Parietal lobe (tissue), 1 donor: ENCODE data around the gene MORN4. TPM values are rescaled to one million over a fixed set of nuclear protein-coding genes. Genes with fewer than 3 reads are reported as not detected.

Experiments used
- total RNA-seq: library from RNA; depleted of rRNA; stranded (reverse); fragments of >200 nt; gene quantifications from one replicate; pipeline ENCODE4 v1.2.3, GENCODE V29; 2014

MORN4 gene
- total RNA-seq, result 26.0 TPM

GRCh38 chr10:97632949-97633884, at the start of gene MORN4:
MORN4 (minus strand) TSS chr10:97633500; CDS start chr10:97619653, 13,847 bp downstream.

GRCh38 chr10:97640174-97640867, 7.0 kb upstream of the MORN4 start, which contains the start of gene PI4K2A:
PI4K2A (plus strand) TSS chr10:97640671; CDS start chr10:97640743, 72 bp downstream.

GRCh38 chr10:97589479-97589878, 43.8 kb downstream of the MORN4 start, which contains the start of gene C10orf62:
C10orf62 (plus strand) TSS chr10:97589721; CDS start chr10:97589898, 177 bp downstream.

GRCh38 chr10:97584060-97584797, 49.1 kb downstream of the MORN4 start, which contains the start of gene HOGA1:
HOGA1 (plus strand) TSS chr10:97584389; CDS start chr10:97584704, 315 bp downstream.

GRCh38 chr10:97572214-97572989, 60.9 kb downstream of the MORN4 start, which contains the start of gene ANKRD2:
ANKRD2 (plus strand) TSS chr10:97572779; CDS start chr10:97572789, 10 bp downstream.

Other genes starting within 250 kb of the MORN4 start
- 18.2 TPM for gene RRP12, start 232.2 kb downstream of the MORN4 start, total RNA-seq
- 105 TPM for gene PGAM1, start 207.3 kb downstream of the MORN4 start, total RNA-seq
- 39.1 TPM for gene EXOSC1, start 187.5 kb downstream of the MORN4 start, total RNA-seq
- 40.7 TPM for gene ZDHHC16, start 187.3 kb downstream of the MORN4 start, total RNA-seq
- gene MMS19, start 135.1 kb downstream of the MORN4 start, total RNA-seq, result 94.8 TPM
- gene UBTD1, start 134.6 kb downstream of the MORN4 start, total RNA-seq, result 0.94 TPM
- gene ANKRD2, start 60.7 kb downstream of the MORN4 start, total RNA-seq, result not detected
- 0.31 TPM for gene HOGA1, start 49.1 kb downstream of the MORN4 start, total RNA-seq
- not detected for gene C10orf62, start 43.8 kb downstream of the MORN4 start, total RNA-seq
- gene PI4K2A, start 7.2 kb upstream of the MORN4 start, total RNA-seq, result 10.3 TPM
- 0.94 TPM for gene AVPI1, start 53.7 kb upstream of the MORN4 start, total RNA-seq
- 5.0 TPM for gene MARVELD1, start 80.2 kb upstream of the MORN4 start, total RNA-seq
- 68.5 TPM for gene ZFYVE27, start 103.6 kb upstream of the MORN4 start, total RNA-seq
- gene SFRP5, start 138.5 kb upstream of the MORN4 start, total RNA-seq, result 0.94 TPM
- gene GOLGA7B, start 216.3 kb upstream of the MORN4 start, total RNA-seq, result 16.6 TPM